IMR-90 (cell line): Measurements from ENCODE around the gene NDEL1. TPM values are rescaled to one million over a fixed set of nuclear protein-coding genes. Genes with fewer than 3 reads are reported as not detected.

Experiments used
- ATAC-seq: fragments of 200-7000 bp; cut with Tn5 transposase; 2 replicates; pipeline ENCODE4 v1.9.1; 2020; ENCODE audit warnings: low read depth, mild to moderate bottlenecking, moderate library complexity
- BruUV-seq: library from RNA; stranded (reverse); fragments of 400-500 nt; replicated peaks from 2 replicates; lab custom pipeline; 2021; lab: Mats Ljungman, UMichigan
- CTCF ChIA-PET: fragments of 300-600 bp; formaldehyde crosslinking; extraction: SDS; loops from one replicate; lab custom pipeline; 2021; ENCODE audit warnings: antibody characterized with exemption; lab: Yijun Ruan, JAX
- POLR2A ChIA-PET: fragments of 300-600 bp; sonication (Branson Sonifier 250); formaldehyde crosslinking; loops from one replicate; lab custom pipeline; 2022; ENCODE audit warnings: antibody characterized with exemption; ENCODE audit not compliant: unreplicated experiment; lab: Charles Lee
- DNase-seq: peaks from one replicate; pipeline ENCODE4 v3.0.0; 2013
- H2AFZ ChIP-seq: replicated peaks from 2 replicates; pipeline ENCODE3; 2013; ENCODE audit warnings: low read length, mild to moderate bottlenecking; ENCODE audit not compliant: poor library complexity
- H2AK5ac ChIP-seq: 2 replicates; pipeline ENCODE4 v1.6.1; 2013; ENCODE audit warnings: low read depth, low read length, inconsistent platforms
- H2AK9ac ChIP-seq: replicated peaks from 2 replicates; pipeline ENCODE3; 2013; ENCODE audit warnings: mild to moderate bottlenecking, low read depth, low read length, moderate library complexity; ENCODE audit not compliant: poor library complexity
- H2BK120ac ChIP-seq: 2 replicates; pipeline ENCODE4 v1.6.1; 2013; ENCODE audit warnings: low read depth, low read length, inconsistent platforms
- H2BK15ac ChIP-seq: 3 replicates; pipeline ENCODE4 v1.6.1; 2013; ENCODE audit warnings: low read depth, low read length, inconsistent platforms
- H2BK20ac ChIP-seq: 2 replicates; pipeline ENCODE4 v1.6.1; 2013; ENCODE audit warnings: low read depth, mild to moderate bottlenecking, inconsistent platforms, low read length, moderate library complexity
- H2BK5ac ChIP-seq: 2 replicates; pipeline ENCODE4 v1.6.1; 2013; ENCODE audit warnings: mild to moderate bottlenecking, low read depth, low read length, inconsistent platforms; ENCODE audit not compliant: poor library complexity, severe bottlenecking
- H3K14ac ChIP-seq: replicated peaks from 2 replicates; pipeline ENCODE4 v1.6.1; 2013; ENCODE audit warnings: low read depth, low read length, inconsistent platforms
- H3K18ac ChIP-seq: 2 replicates; pipeline ENCODE4 v1.6.1; 2013; ENCODE audit warnings: low read depth, low read length, control low read depth
- H3K23ac ChIP-seq: 2 replicates; pipeline ENCODE4 v1.6.1; 2013; ENCODE audit warnings: low read depth, low read length, inconsistent platforms
- H3K27ac ChIP-seq: 2 replicates; pipeline ENCODE4 v1.5.1; 2013; ENCODE audit warnings: mild to moderate bottlenecking, control low read depth, low read length; ENCODE audit not compliant: insufficient read depth
- H3K27me3 ChIP-seq: 2 replicates; pipeline ENCODE4 v1.6.1; 2013; ENCODE audit warnings: low read length; ENCODE audit not compliant: control insufficient read depth, insufficient read depth
- H3K36me3 ChIP-seq: 2 replicates; pipeline ENCODE4 v1.6.1; 2013; ENCODE audit warnings: low read length, mixed read lengths; ENCODE audit not compliant: control insufficient read depth, insufficient read depth
- H3K4ac ChIP-seq: 2 replicates; pipeline ENCODE4 v1.6.1; 2013; ENCODE audit warnings: low read depth, low read length, inconsistent platforms
- H3K4me1 ChIP-seq: 2 replicates; pipeline ENCODE4 v1.6.1; 2013; ENCODE audit warnings: low read length, mixed read lengths; ENCODE audit not compliant: control insufficient read depth, insufficient read depth
- H3K4me2 ChIP-seq: 2 replicates; pipeline ENCODE4 v1.6.1; 2013; ENCODE audit warnings: low read depth, mild to moderate bottlenecking, control low read depth, low read length, moderate library complexity
- H3K4me3 ChIP-seq: 2 replicates; pipeline ENCODE4 v1.5.1; 2013; ENCODE audit warnings: low read depth, mild to moderate bottlenecking, control low read depth, low read length, moderate library complexity; ENCODE audit not compliant: insufficient read depth
- H3K56ac ChIP-seq: 2 replicates; pipeline ENCODE4 v1.6.1; 2013; ENCODE audit warnings: low read length, inconsistent platforms; ENCODE audit not compliant: insufficient read depth; ENCODE audit errors: extremely low read depth
- H3K79me1 ChIP-seq, 2 experiments: 2 replicates each; pipeline ENCODE4 v1.6.1; 2013; ENCODE audit warnings: low read length in 2 of 2, inconsistent platforms in 1 of 2, low read depth in 1 of 2
- H3K9ac ChIP-seq: 2 replicates; pipeline ENCODE4 v1.6.1; 2013; ENCODE audit warnings: low read depth, low read length, control low read depth
- H3K9me1 ChIP-seq: 2 replicates; pipeline ENCODE4 v1.6.1; 2013; ENCODE audit warnings: low read length, inconsistent platforms; ENCODE audit not compliant: insufficient read depth
- H3K9me3 ChIP-seq: 2 replicates; pipeline ENCODE4 v1.6.1; 2013; ENCODE audit warnings: low read length; ENCODE audit not compliant: control insufficient read depth, insufficient read depth
- H4K20me1 ChIP-seq: 2 replicates; pipeline ENCODE4 v1.6.1; 2013; ENCODE audit warnings: low read length, inconsistent platforms; ENCODE audit not compliant: insufficient read depth
- H4K5ac ChIP-seq: 2 replicates; pipeline ENCODE4 v1.6.1; 2013; ENCODE audit warnings: mild to moderate bottlenecking, low read depth, low read length, control low read depth
- H4K8ac ChIP-seq, 2 experiments: 2 replicates each; pipeline ENCODE4 v1.6.1; 2013; ENCODE audit warnings: low read depth in 2 of 2, low read length in 2 of 2, control low read depth in 1 of 2, inconsistent platforms in 1 of 2
- H4K91ac ChIP-seq: 2 replicates; pipeline ENCODE4 v1.6.1; 2013; ENCODE audit warnings: low read depth, low read length, inconsistent platforms; ENCODE audit not compliant: insufficient read depth
- NFE2L2 ChIP-seq: fragments of 150-350 bp; IDR thresholded peaks from 2 replicates; pipeline ENCODE4 v1.6.1; 2016; ENCODE audit warnings: low read depth, mild to moderate bottlenecking, low read length
- POLR2A ChIP-seq: IDR thresholded peaks from 2 replicates; pipeline ENCODE4 v1.6.1; 2012; ENCODE audit warnings: mild to moderate bottlenecking, low read depth, low read length
- RAD21 ChIP-seq: IDR thresholded peaks from 2 replicates; pipeline ENCODE4 v1.6.1; 2012; ENCODE audit warnings: low read length, improper control_type of control experiment
- SMC3 ChIP-seq: fragments of 150-350 bp; IDR thresholded peaks from 2 replicates; pipeline ENCODE4 v1.6.1; 2016; ENCODE audit warnings: low read depth, mild to moderate bottlenecking, antibody characterized with exemption, low read length, moderate library complexity
- WGBS, 2 experiments: methylation state at CpG; one replicate each; pipeline versions ENCODE4 v1.1.5 to v1.1.7; 2013; ENCODE audit warnings: missing lambda C conversion rate in 2 of 2; ENCODE audit not compliant: insufficient read length in 1 of 2; ENCODE audit errors: extremely low coverage in 2 of 2; 5-methylcytosine and 5-hydroxymethylcytosine counted together
- dilution Hi-C: fragments of 300-500 bp; cut with HindIII; formaldehyde crosslinking; loops from one replicate; pipeline ENCODE4 v1.14.3; 2018; ENCODE audit warnings: low sequenced_read_pairs; ENCODE audit not compliant: unreplicated experiment
- in situ Hi-C: fragments of 300-500 bp; cut with MboI; formaldehyde crosslinking; loops from 3 replicates; pipeline ENCODE4 v1.14.3; 2019; ENCODE audit warnings: low sequenced_read_pairs, inconsistent platforms, mixed read lengths
- intact Hi-C: fragments of 100-400 bp; cut with micrococcal nuclease; formaldehyde crosslinking; loops from 2 replicates; pipeline ENCODE4 v1.10.0; 2022
- polyA plus RNA-seq, 3 experiments: library from polyadenylated mRNA; depleted of rRNA; stranded (reverse); fragments of >200 nt; gene quantifications; 2 replicates each; pipeline ENCODE4 v1.2.3, GENCODE V29; 2012; ENCODE audit warnings: low replicate concordance in 1 of 3
- total RNA-seq: library from RNA; depleted of rRNA; stranded (reverse); fragments of >200 nt; gene quantifications from 2 replicates; pipeline ENCODE4 v1.2.3, GENCODE V29; 2012
- TF ChIP-seq, protein P1 (sequence below): conservative IDR thresholded peaks from 2 replicates; pipeline ENCODE4 v1.5.1; 2012; ENCODE audit warnings: mild to moderate bottlenecking, low read depth, low read length, improper control_type of control experiment

NDEL1 gene
- total and polyA plus RNA-seq, 2 of the 4 experiments (the other 2 are of a cell fraction), result 28.9 to 95.6 TPM

DNA sequence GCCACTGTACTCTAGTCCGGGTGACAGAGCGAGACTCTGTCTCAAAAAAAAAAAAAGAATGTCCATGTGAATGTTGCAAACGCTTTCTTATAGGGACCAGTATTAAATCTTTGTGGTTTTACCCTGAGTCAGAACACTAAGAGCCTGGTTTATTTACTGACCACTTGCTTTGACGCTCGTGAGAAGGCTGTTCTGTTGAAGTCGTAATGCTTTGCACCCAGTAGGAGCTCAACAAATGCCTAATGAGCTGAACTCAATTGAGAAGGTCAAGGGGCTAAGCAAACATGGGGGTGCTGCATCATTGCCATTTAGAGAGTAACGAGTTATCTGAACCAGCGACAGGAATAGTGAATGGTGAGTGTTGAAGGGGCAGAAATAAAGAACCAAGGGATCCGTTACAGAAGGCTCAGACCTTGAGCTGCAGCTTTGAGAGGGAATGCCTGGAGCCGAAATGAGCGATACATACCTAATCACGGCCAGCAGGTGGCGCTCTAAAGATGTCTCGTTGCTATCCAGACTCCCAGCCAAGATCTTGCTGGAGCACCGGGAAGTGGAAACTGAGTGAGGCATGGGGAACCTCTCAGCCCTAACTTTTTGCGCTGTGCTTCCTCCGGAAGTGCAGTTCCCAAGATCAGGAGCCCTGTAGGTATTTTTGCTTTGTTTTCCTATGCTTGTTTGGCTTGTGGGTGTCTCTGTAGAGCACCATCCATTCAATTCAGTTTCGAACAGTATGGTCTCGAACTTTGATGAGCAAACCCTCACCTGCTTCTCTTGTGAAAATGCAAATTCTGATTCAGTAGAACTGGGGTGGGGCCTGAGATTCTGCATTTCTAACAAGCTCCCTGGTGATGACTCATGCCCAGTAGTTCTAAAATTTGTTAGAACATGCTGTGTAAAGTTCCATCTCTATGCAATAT lies 25.5 kb upstream of the NDEL1 start:
- Histone ChIP-seq H3K4ac (no peak overlapping the region), H3K23ac (no peak overlapping the region), H3K56ac (no peak overlapping the region), H3K18ac (no peak overlapping the region), H3K4me3 (no peak overlapping the region), H4K20me1 (no peaks in the 10 kb centered on the region), H3K9me1 (no peaks in the 10 kb centered on the region), H4K91ac (no peak overlapping the region), H3K4me1 (no peaks in the 10 kb centered on the region), H3K79me1 (no peaks in the 10 kb centered on the region), H2AFZ (peak overlapping the region; percentile 27), H3K4me2 (peak overlapping the region; percentile 38; the same call in 1 of the 2 replicates), H3K9ac (no peak overlapping the region), H3K27me3 (peaks cover 11% of the 10 kb centered on the region), H3K27ac (no peak overlapping the region), H2BK20ac (no peak overlapping the region), H2BK120ac (no peak overlapping the region), H4K5ac (no peak overlapping the region), H3K14ac (no peak overlapping the region), H2BK5ac (no peak overlapping the region), H2BK15ac (no peak overlapping the region), H4K8ac (no peak overlapping the region; a peak in 1 of 4 replicates), H2AK5ac (no peak overlapping the region), H3K36me3 (no peaks in the 10 kb centered on the region), H3K9me3 (no peaks in the 10 kb centered on the region), H2AK9ac (no peak overlapping the region)
- intact Hi-C loops, result loop anchor here (1.0 to 2.0 kb wide), 2 partner anchors 336 to 375 kb away; no protein-coding TSS in a partner anchor
- TF ChIP-seq SMC3 (peak; percentile 74), RAD21 (peak; percentile 76), POLR2A (no peak), NFE2L2 (no peak)
- TF ChIP-seq, protein P1, sequence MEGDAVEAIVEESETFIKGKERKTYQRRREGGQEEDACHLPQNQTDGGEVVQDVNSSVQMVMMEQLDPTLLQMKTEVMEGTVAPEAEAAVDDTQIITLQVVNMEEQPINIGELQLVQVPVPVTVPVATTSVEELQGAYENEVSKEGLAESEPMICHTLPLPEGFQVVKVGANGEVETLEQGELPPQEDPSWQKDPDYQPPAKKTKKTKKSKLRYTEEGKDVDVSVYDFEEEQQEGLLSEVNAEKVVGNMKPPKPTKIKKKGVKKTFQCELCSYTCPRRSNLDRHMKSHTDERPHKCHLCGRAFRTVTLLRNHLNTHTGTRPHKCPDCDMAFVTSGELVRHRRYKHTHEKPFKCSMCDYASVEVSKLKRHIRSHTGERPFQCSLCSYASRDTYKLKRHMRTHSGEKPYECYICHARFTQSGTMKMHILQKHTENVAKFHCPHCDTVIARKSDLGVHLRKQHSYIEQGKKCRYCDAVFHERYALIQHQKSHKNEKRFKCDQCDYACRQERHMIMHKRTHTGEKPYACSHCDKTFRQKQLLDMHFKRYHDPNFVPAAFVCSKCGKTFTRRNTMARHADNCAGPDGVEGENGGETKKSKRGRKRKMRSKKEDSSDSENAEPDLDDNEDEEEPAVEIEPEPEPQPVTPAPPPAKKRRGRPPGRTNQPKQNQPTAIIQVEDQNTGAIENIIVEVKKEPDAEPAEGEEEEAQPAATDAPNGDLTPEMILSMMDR, result peak; percentile 86
- WGBS, 2 experiments, result 10% methylated on average over 7 of the region's 19 CpGs; no CpG with 5 or more reads in 1 of the 2 experiments
- CTCF ChIA-PET, result interaction anchor here (0.5 to 2.4 kb wide), 16 partner anchors 8 to 1488 kb away, joined by 3 to 10 read pairs (median 4); partner anchors contain the start of gene NDEL1
- ATAC-seq (peak; percentile 99), DNase-seq (peak; percentile 82)
- in situ Hi-C loops, result loop anchor here (10.0 kb wide), 2 partner anchors 345 to 375 kb away; partner anchors contain the start of gene SPDYE4
- POLR2A ChIA-PET, result no interaction called here
- dilution Hi-C loops, result no loop called here
- no TSS peak for BruUV-seq
